Neural cell (in vitro differentiated cells): ENCODE results near the gene C4B. TPM values are rescaled to one million over a fixed set of nuclear protein-coding genes. Genes with fewer than 3 reads are reported as not detected.

Experiments used
- H2AFZ ChIP-seq: fragments of 200-600, 300-800 bp; sonication (generic), shearing (Covaris generic); 2 replicates; pipeline ENCODE4 v1.6.0; 2014; ENCODE audit warnings: low read depth, mild to moderate bottlenecking, antibody characterized with exemption, low read length, moderate library complexity
- H3F3A ChIP-seq: fragments of 200-600 bp; shearing (Covaris generic); 2 replicates; pipeline ENCODE4 v1.6.1; 2016; ENCODE audit warnings: mild to moderate bottlenecking, moderate library complexity, mixed read lengths, antibody characterized with exemption, low read length; ENCODE audit not compliant: insufficient read depth, poor library complexity, severe bottlenecking
- H3K27ac ChIP-seq: fragments of 200-600, 300-800 bp; sonication (generic), shearing (Covaris generic); 2 replicates; pipeline ENCODE4 v1.5.1; 2014; ENCODE audit warnings: mild to moderate bottlenecking, low read length, moderate library complexity
- H3K27me3 ChIP-seq: fragments of 300-800, 200-600 bp; sonication (generic), shearing (Covaris generic); 2 replicates; pipeline ENCODE4 v1.6.0; 2014; ENCODE audit warnings: mild to moderate bottlenecking, low read depth, low read length, moderate library complexity; ENCODE audit not compliant: insufficient read depth
- H3K36me3 ChIP-seq: fragments of 300-800, 200-600 bp; sonication (generic), shearing (Covaris generic); 2 replicates; pipeline ENCODE4 v1.5.1; 2014; ENCODE audit warnings: mild to moderate bottlenecking, antibody characterized with exemption, low read length, moderate library complexity; ENCODE audit not compliant: insufficient read depth
- H3K4me2 ChIP-seq: fragments of 300-800, 200-600 bp; sonication (generic), shearing (Covaris generic); 2 replicates; pipeline ENCODE4 v1.6.0; 2014; ENCODE audit warnings: mild to moderate bottlenecking, low read length
- H3K4me3 ChIP-seq: fragments of 300-800, 200-600 bp; sonication (generic), shearing (Covaris generic); 2 replicates; pipeline ENCODE4 v1.5.1; 2014; ENCODE audit warnings: mild to moderate bottlenecking, low read length, moderate library complexity
- H3K79me2 ChIP-seq: fragments of 200-600 bp; shearing (Covaris generic); replicated peaks from 2 replicates; pipeline ENCODE4 v1.6.0; 2014; ENCODE audit warnings: mild to moderate bottlenecking, low read length, moderate library complexity; ENCODE audit not compliant: insufficient read depth
- H3K9ac ChIP-seq: fragments of 300-800, 200-600 bp; sonication (generic), shearing (Covaris generic); 2 replicates; pipeline ENCODE4 v1.6.1; 2016; ENCODE audit warnings: mild to moderate bottlenecking, low read length, mixed read lengths
- H3K9me2 ChIP-seq: fragments of 200-600 bp; shearing (Covaris generic); 2 replicates; pipeline ENCODE4 v1.6.1; 2016; ENCODE audit warnings: mild to moderate bottlenecking, low read length, mixed read lengths; ENCODE audit not compliant: insufficient read depth
- H3K9me3 ChIP-seq: fragments of 200-600, 300-800 bp; sonication (generic), shearing (Covaris generic); 2 replicates; pipeline ENCODE4 v1.6.1; 2016; ENCODE audit warnings: mild to moderate bottlenecking, mixed run types, low read length, moderate library complexity, mixed read lengths
- H4K20me1 ChIP-seq: fragments of 200-600 bp; shearing (Covaris generic); 2 replicates; pipeline ENCODE4 v1.6.1; 2016; ENCODE audit warnings: mild to moderate bottlenecking, mixed run types; ENCODE audit not compliant: insufficient read depth
- CTCF ChIP-seq: fragments of 450-650 bp; IDR thresholded peaks from 2 replicates; pipeline ENCODE4 v1.5.1; 2014; ENCODE audit warnings: antibody characterized with exemption, mild to moderate bottlenecking, moderate library complexity; ENCODE audit not compliant: poor library complexity, severe bottlenecking
- EP300 ChIP-seq: fragments of 450-650 bp; conservative IDR thresholded peaks from 2 replicates; pipeline ENCODE4 v1.6.1; 2014; ENCODE audit warnings: antibody characterized with exemption, mild to moderate bottlenecking, moderate library complexity; ENCODE audit not compliant: poor library complexity, severe bottlenecking
- EZH2 ChIP-seq: fragments of 200-600, 300-800 bp; shearing (Covaris generic), sonication (generic); IDR thresholded peaks from 2 replicates; pipeline ENCODE4 v1.6.1; 2014; ENCODE audit warnings: antibody characterized with exemption, low read length, borderline replicate concordance, mild to moderate bottlenecking; ENCODE audit not compliant: insufficient read depth, poor library complexity, severe bottlenecking
- MXI1 ChIP-seq: fragments of 450-650 bp; conservative IDR thresholded peaks from 2 replicates; pipeline ENCODE4 v1.6.1; 2014; ENCODE audit warnings: antibody characterized with exemption, mild to moderate bottlenecking; ENCODE audit not compliant: poor library complexity, severe bottlenecking
- POLR2AphosphoS5 ChIP-seq: IDR thresholded peaks from 2 replicates; pipeline ENCODE4 v1.6.1; 2012
- RAD21 ChIP-seq: fragments of 450-650 bp; conservative IDR thresholded peaks from 2 replicates; pipeline ENCODE4 v1.6.1; 2014; ENCODE audit warnings: antibody characterized with exemption, mild to moderate bottlenecking, moderate library complexity
- REST ChIP-seq: IDR thresholded peaks from 2 replicates; pipeline ENCODE4 v1.6.1; 2012; ENCODE audit warnings: borderline replicate concordance
- SMC3 ChIP-seq: fragments of 450-650 bp; conservative IDR thresholded peaks from 2 replicates; pipeline ENCODE4 v1.6.1; 2014; ENCODE audit warnings: antibody characterized with exemption, mild to moderate bottlenecking, moderate library complexity; ENCODE audit not compliant: poor library complexity
- TAF1 ChIP-seq: IDR thresholded peaks from 2 replicates; pipeline ENCODE4 v1.6.1; 2012; ENCODE audit warnings: low read depth
- polyA plus RNA-seq: library from polyadenylated mRNA; depleted of rRNA; stranded (reverse); fragments of >200 nt; gene quantifications from 2 replicates; pipeline ENCODE4 v1.2.3, GENCODE V29; 2014

C4B gene
- polyA plus RNA-seq, 1 donor from 2014 or later: 4.6 TPM

GRCh38 chr6:31966997-31967925 lies 47.3 kb upstream of the C4B start:
- H3K9me3 ChIP-seq: no peaks in the 10 kb centered on the region
- no peak overlapping the region for H3K27ac ChIP-seq
- H3K4me3 ChIP-seq: no peak overlapping the region
- no peaks in the 10 kb centered on the region for H3K27me3 ChIP-seq
- no peak overlapping the region for H3K4me2 ChIP-seq
- no peak overlapping the region for H3K9ac ChIP-seq
- H3K9me2 ChIP-seq: no peaks in the 10 kb centered on the region
- H3F3A ChIP-seq: no peaks in the 10 kb centered on the region
- no peak overlapping the region for H2AFZ ChIP-seq
- no peaks in the 10 kb centered on the region for H3K36me3 ChIP-seq
- peaks cover 5% of the 10 kb centered on the region for H3K79me2 ChIP-seq
- H4K20me1 ChIP-seq: no peaks in the 10 kb centered on the region
- TF ChIP-seq EP300 (no peak), SMC3 (no peak), REST (no peak), CTCF (no peak), TAF1 (no peak), RAD21 (no peak), POLR2AphosphoS5 (no peak), MXI1 (no peak), EZH2 (no peak)

- peaks cover 7% of the 10 kb centered on the region for H3K79me2 ChIP-seq
- TF ChIP-seq REST (no peak), SMC3 (no peak), MXI1 (no peak), CTCF (no peak), RAD21 (no peak), EZH2 (no peak), TAF1 (no peak), POLR2AphosphoS5 (no peak), EP300 (no peak)
- H3K27me3 ChIP-seq: no peaks in the 10 kb centered on the region
- no peaks in the 10 kb centered on the region for H3K36me3 ChIP-seq
- no peak overlapping the region for H3K27ac ChIP-seq
- H3K9me3 ChIP-seq: no peaks in the 10 kb centered on the region
- no peak overlapping the region for H3K9ac ChIP-seq
- H3K9me2 ChIP-seq: no peaks in the 10 kb centered on the region
- no peak overlapping the region for H3K4me3 ChIP-seq
- H3K4me2 ChIP-seq: no peak overlapping the region
- H3F3A ChIP-seq: no peaks in the 10 kb centered on the region
- H4K20me1 ChIP-seq: no peaks in the 10 kb centered on the region
- no peak overlapping the region for H2AFZ ChIP-seq
These were observed 46.7 kb upstream of the C4B start for GRCh38 chr6:31967926-31968320.
